ENCODE data around the gene SLC7A5.

Gene SLC7A5

DNA sequence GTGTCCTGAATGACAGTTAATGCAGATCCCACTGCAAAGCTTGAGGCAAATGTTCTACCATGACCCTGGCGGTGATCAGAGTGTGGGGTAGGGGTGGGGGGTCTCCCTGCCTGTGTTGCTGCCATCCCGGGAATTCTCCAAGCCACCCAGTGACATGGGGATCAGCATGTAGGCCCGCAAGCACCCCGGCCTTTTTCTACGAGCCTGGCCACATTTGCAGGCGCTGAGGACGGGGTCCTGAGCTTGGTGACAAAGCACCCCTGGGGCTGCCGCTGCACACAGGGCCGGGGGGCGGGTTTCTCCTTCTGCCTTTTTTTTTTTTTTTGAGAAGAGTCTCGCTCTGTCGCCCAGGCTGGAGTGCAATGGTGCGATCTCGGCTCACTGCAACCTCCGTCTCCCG lies 35.8 kb downstream of the SLC7A5 start:
- Histone ChIP-seq H3K36me3 (ENCODE audit: insufficient read depth, low read length) (peaks cover 83% of the 10 kb centered on the region), H3K27ac (ENCODE audit: low read depth, low read length) (no peak overlapping the region), H3K4me3 (ENCODE audit: low read length) (no peak overlapping the region), H3K9me3 (ENCODE audit: insufficient read depth, low read depth, low read length) (no peaks in the 10 kb centered on the region), H3K27me3 (ENCODE audit: insufficient read depth, low read length) (no peaks in the 10 kb centered on the region), H3K9ac (ENCODE audit: low read depth, low read length) (no peak overlapping the region), H3K4me1 (ENCODE audit: insufficient read depth, low read length) (no peaks in the 10 kb centered on the region; the same call in 1 of the 2 replicates)
- WGBS, result 92% methylated on average over 12 of the region's 16 CpGs

DNA sequence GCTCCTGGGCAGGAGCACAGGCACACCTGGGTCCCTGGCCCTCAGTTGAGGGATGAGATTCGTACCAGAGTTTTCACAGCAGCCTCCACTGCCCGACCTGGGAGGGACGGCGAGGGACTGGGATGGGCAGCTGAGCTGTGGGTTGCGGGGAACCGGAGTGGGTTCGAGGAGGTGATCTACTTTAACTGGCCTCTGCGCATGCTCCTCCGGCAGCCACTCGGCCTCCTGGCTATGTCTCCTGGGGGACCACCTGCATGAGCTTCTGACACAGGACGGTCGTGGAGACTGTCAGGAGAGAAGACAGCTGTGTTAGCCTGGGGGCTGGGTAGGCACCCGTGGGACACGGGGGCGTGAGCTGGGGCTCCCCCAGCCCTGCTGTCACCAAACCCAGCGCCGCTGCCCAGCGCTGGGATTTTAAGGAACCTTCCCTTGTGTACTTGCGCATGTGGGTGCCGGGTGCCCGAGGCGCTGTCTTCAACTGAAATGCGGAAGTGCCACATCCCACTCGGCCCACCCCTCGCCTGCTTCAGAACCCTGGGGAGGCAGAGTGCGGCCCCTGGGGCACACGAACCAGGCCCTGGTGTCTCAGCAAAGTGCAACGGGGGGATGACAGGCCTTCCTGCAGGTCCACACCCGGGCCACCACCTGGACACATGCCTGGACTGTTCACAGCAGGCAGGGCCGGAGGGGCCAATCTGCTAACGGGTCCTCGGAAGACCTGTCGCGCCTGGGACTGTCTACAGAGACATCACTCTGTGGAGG lies 36.4 kb downstream of the SLC7A5 start:
- WGBS, result 94% methylated on average over 34 of the region's 34 CpGs
- Histone ChIP-seq H3K9me3 (ENCODE audit: insufficient read depth, low read depth, low read length) (no peaks in the 10 kb centered on the region), H3K36me3 (ENCODE audit: insufficient read depth, low read length) (peaks cover 77% of the 10 kb centered on the region), H3K4me1 (ENCODE audit: insufficient read depth, low read length) (no peaks in the 10 kb centered on the region; the same call in 1 of the 2 replicates), H3K27ac (ENCODE audit: low read depth, low read length) (no peak overlapping the region), H3K27me3 (ENCODE audit: insufficient read depth, low read length) (no peaks in the 10 kb centered on the region), H3K9ac (ENCODE audit: low read depth, low read length) (no peak overlapping the region), H3K4me3 (ENCODE audit: low read length) (no peak overlapping the region)

GRCh38 chr16:87832137-87832527 lies 37.2 kb downstream of the SLC7A5 start:
- Histone ChIP-seq H3K9me3 (ENCODE audit: insufficient read depth, low read depth, low read length) (no peaks in the 10 kb centered on the region), H3K9ac (ENCODE audit: low read depth, low read length) (no peak overlapping the region; the same call in 1 of the 2 replicates), H3K36me3 (ENCODE audit: insufficient read depth, low read length) (peaks cover 69% of the 10 kb centered on the region), H3K4me3 (ENCODE audit: low read length) (no peak overlapping the region), H3K27ac (ENCODE audit: low read depth, low read length) (no peak overlapping the region), H3K4me1 (ENCODE audit: insufficient read depth, low read length) (no peaks in the 10 kb centered on the region; the same call in 1 of the 2 replicates), H3K27me3 (ENCODE audit: insufficient read depth, low read length) (no peaks in the 10 kb centered on the region)
- 92% methylated on average over 6 of the region's 6 CpGs for WGBS

DNA sequence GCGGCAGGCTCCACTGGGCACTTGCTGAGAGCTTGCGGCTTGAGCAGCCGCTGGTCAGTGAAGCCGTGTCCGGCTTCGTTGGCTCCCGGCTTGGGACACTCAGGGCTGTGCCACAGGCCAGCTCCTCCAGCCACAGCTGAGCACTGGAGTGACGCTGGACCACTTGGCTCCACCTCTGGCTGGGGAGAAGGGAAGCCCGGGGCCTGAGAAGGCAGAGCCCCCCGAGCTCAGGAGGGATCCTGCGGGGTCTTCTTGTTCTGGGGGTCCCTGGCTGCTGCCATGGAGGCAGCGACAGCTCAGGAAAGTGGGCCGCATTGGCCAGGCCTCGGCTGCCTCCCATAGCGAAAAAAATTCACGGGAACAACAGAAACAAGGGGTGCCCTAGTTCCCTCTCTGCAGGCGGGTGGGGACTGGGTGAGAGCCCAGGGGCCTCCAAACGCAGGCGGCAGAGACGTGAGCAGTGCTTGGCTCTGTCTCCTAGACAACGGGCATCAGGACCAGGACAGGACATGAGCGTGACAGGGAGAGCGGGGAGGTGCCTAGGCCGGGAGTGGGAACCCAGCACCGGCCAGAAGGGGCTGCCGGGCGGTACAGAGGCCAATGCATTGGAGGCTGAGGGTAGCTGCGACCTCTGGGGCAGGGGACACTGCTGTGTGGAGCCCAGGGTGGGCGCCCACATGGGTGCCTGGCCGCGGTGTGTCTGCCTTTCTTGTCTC lies 37.7 kb downstream of the SLC7A5 start:
- no peaks in the 10 kb centered on the region for H3K27me3 ChIP-seq (ENCODE audit: insufficient read depth, low read length)
- no peak overlapping the region; the same call in 1 of the 2 replicates for H3K9ac ChIP-seq (ENCODE audit: low read depth, low read length)
- no peak overlapping the region; the same call in 1 of the 2 replicates for H3K27ac ChIP-seq (ENCODE audit: low read depth, low read length)
- no peak overlapping the region for H3K4me3 ChIP-seq (ENCODE audit: low read length)
- peaks cover 63% of the 10 kb centered on the region for H3K36me3 ChIP-seq (ENCODE audit: insufficient read depth, low read length)
- 93% methylated on average over 31 of the region's 31 CpGs for WGBS
- H3K9me3 ChIP-seq (ENCODE audit: insufficient read depth, low read depth, low read length), result no peaks in the 10 kb centered on the region
- H3K4me1 ChIP-seq (ENCODE audit: insufficient read depth, low read length), result no peaks in the 10 kb centered on the region; the same call in 1 of the 2 replicates

- Histone ChIP-seq H3K27ac (ENCODE audit: low read depth, low read length) (peak overlapping the region; percentile 41; the same call in 1 of the 2 replicates), H3K36me3 (ENCODE audit: insufficient read depth, low read length) (peaks cover 56% of the 10 kb centered on the region), H3K9ac (ENCODE audit: low read depth, low read length) (no peak overlapping the region; the same call in 1 of the 2 replicates), H3K4me1 (ENCODE audit: insufficient read depth, low read length) (no peaks in the 10 kb centered on the region; the same call in 1 of the 2 replicates), H3K9me3 (ENCODE audit: insufficient read depth, low read depth, low read length) (no peaks in the 10 kb centered on the region), H3K27me3 (ENCODE audit: insufficient read depth, low read length) (no peaks in the 10 kb centered on the region), H3K4me3 (ENCODE audit: low read length) (no peak overlapping the region)
- 93% methylated on average over 37 of the region's 37 CpGs for WGBS
Measured at GRCh38 chr16:87830673-87831420, 38.5 kb downstream of the SLC7A5 start.

- no peak overlapping the region for H3K4me3 ChIP-seq (ENCODE audit: low read length)
- peaks cover 52% of the 10 kb centered on the region for H3K36me3 ChIP-seq (ENCODE audit: insufficient read depth, low read length)
- H3K4me1 ChIP-seq (ENCODE audit: insufficient read depth, low read length), result peaks cover 4% of the 10 kb centered on the region
- H3K27ac ChIP-seq (ENCODE audit: low read depth, low read length), result peak overlapping the region; percentile 41; the same call in 1 of the 2 replicates
- no peak overlapping the region; the same call in 1 of the 2 replicates for H3K9ac ChIP-seq (ENCODE audit: low read depth, low read length)
- no peaks in the 10 kb centered on the region for H3K9me3 ChIP-seq (ENCODE audit: insufficient read depth, low read depth, low read length)
- H3K27me3 ChIP-seq (ENCODE audit: insufficient read depth, low read length), result no peaks in the 10 kb centered on the region
- WGBS, result 88% methylated on average over 21 of the region's 21 CpGs
Measured at GRCh38 chr16:87829988-87830672, 39.2 kb downstream of the SLC7A5 start.

GRCh38 chr16:87829622-87829980 lies 39.7 kb downstream of the SLC7A5 start:
- no peaks in the 10 kb centered on the region for H3K9me3 ChIP-seq (ENCODE audit: insufficient read depth, low read depth, low read length)
- no peaks in the 10 kb centered on the region for H3K27me3 ChIP-seq (ENCODE audit: insufficient read depth, low read length)
- no peak overlapping the region for H3K4me3 ChIP-seq (ENCODE audit: low read length)
- peak overlapping the region; percentile 44; the same call in 1 of the 2 replicates for H3K9ac ChIP-seq (ENCODE audit: low read depth, low read length)
- peaks cover 47% of the 10 kb centered on the region for H3K36me3 ChIP-seq (ENCODE audit: insufficient read depth, low read length)
- peak overlapping the region; percentile 52; the same call in 1 of the 2 replicates for H3K27ac ChIP-seq (ENCODE audit: low read depth, low read length)
- H3K4me1 ChIP-seq (ENCODE audit: insufficient read depth, low read length), result peaks cover 9% of the 10 kb centered on the region
- WGBS, result 92% methylated on average over 13 of the region's 13 CpGs

DNA sequence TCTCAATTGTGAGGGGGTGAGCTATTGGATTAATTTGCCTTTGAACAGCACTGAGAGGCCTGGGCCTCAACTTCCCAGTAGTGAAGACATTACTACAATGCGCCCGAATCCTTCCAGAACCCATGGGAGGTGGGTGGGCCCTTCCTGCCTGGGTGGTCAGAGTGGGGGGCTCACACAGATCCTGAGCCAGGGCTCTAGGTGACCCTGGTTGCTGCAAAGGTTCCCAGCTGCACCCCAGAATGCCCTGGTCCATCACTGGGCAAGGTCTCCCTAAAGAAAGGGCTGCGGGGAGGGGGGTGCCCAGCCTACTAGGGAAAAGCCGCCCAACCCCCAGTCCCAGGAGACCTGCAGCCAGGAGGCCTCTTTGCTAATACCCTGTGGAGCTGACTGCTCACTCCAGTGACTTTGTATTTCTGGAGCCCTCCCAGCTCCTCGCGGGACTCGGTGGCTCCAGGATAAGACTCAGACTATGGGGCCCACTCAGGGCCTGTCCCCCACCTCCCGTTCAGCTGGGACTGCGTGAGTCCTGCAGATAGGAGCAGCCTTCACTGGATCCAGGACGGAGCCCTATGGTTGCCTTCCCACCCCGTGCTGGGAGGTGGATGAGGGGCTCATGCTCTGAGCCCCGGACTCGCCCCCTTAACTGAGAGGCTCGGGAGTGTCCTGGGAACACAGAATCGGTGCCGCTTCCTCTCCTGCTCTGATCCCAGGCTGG lies 40.2 kb downstream of the SLC7A5 start:
- Histone ChIP-seq H3K27ac (ENCODE audit: low read depth, low read length) (peak overlapping the region; percentile 52; the same call in 1 of the 2 replicates), H3K9me3 (ENCODE audit: insufficient read depth, low read depth, low read length) (no peaks in the 10 kb centered on the region), H3K36me3 (ENCODE audit: insufficient read depth, low read length) (peaks cover 42% of the 10 kb centered on the region), H3K4me1 (ENCODE audit: insufficient read depth, low read length) (peaks cover 11% of the 10 kb centered on the region), H3K4me3 (ENCODE audit: low read length) (no peak overlapping the region), H3K9ac (ENCODE audit: low read depth, low read length) (peak overlapping the region; percentile 44; the same call in 1 of the 2 replicates), H3K27me3 (ENCODE audit: insufficient read depth, low read length) (no peaks in the 10 kb centered on the region)
- 87% methylated on average over 16 of the region's 16 CpGs for WGBS

DNA sequence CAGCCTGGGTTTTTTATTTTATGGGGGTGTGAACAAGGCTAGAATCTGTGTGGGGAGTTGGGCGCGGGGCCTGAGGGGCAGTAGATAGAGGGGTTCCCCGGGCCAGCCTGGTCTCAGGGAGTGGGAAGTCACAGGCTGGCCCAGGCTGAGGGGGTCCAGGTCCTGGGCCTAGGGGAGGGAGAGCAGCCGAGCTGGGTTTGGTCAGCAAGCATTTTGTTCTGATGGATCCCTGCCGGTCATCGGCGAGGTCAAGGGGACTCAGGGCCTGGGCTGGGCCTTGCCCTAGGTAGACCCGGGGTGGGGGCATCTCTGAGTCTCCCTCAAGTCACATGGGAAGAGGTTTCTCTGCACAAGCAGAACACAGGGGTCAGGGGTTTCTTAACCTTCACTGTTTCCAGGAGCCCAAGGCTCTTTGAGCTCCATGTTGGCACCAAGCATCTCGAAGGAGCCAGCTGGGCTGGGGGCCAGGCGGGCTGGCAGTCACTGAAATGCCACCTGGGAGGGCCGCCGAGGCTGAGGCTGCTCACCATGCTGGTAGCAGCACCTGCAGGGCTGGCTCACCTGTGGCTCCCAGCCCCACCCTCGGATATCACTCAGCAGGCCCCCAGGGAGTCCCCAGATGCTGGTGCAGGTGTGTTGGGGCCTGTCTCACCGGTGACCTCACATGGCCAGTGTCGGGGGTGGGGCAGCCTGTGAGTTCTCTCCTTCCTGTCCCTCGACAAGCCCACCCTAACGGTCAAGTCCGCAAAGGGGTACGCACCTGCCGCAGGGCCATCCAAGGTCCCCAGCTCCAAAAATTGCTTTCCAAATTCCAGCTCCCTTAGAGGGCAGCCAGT lies 41.0 kb downstream of the SLC7A5 start:
- Histone ChIP-seq H3K9ac (ENCODE audit: low read depth, low read length) (no peak overlapping the region), H3K4me3 (ENCODE audit: low read length) (no peak overlapping the region), H3K9me3 (ENCODE audit: insufficient read depth, low read depth, low read length) (no peaks in the 10 kb centered on the region), H3K27ac (ENCODE audit: low read depth, low read length) (no peak overlapping the region; the same call in 1 of the 2 replicates), H3K36me3 (ENCODE audit: insufficient read depth, low read length) (peaks cover 35% of the 10 kb centered on the region), H3K27me3 (ENCODE audit: insufficient read depth, low read length) (no peaks in the 10 kb centered on the region), H3K4me1 (ENCODE audit: insufficient read depth, low read length) (peaks cover 17% of the 10 kb centered on the region)
- whole genome bisulfite sequencing, result 88% methylated on average over 20 of the region's 20 CpGs
